ENCODE results near the gene FAM3C. TPM values are rescaled to one million over a fixed set of nuclear protein-coding genes. Genes with fewer than 3 reads are reported as not detected.

Gene FAM3C
- total RNA-seq, 1 experiment from 2014 or later: 28.8 TPM

- DNase-seq: no peak
- H3K36me3 ChIP-seq: peaks cover 17% of the 10 kb centered on the region
- no peak overlapping the region for H3K4me3 ChIP-seq
- H3K27me3 ChIP-seq: no peaks in the 10 kb centered on the region
- no peaks in the 10 kb centered on the region for H3K9me3 ChIP-seq
Measured at GRCh38 chr7:121391686-121392085, 4.4 kb downstream of the FAM3C start.

- DNase-seq: no peak
- no peaks in the 10 kb centered on the region for H3K9me3 ChIP-seq
- no peaks in the 10 kb centered on the region for H3K27me3 ChIP-seq
- peaks cover 17% of the 10 kb centered on the region for H3K36me3 ChIP-seq
- H3K4me3 ChIP-seq: no peak overlapping the region
Measured at GRCh38 chr7:121390617-121391016, 5.5 kb downstream of the FAM3C start.

GRCh38 chr7:121390109-121390508 is 6.0 kb downstream of the FAM3C start:
- Histone ChIP-seq H3K4me3 (no peak overlapping the region), H3K9me3 (no peaks in the 10 kb centered on the region), H3K36me3 (peaks cover 17% of the 10 kb centered on the region), H3K27me3 (no peaks in the 10 kb centered on the region)
- no peak for DNase-seq

- Histone ChIP-seq H3K9me3 (no peaks in the 10 kb centered on the region), H3K4me3 (no peak overlapping the region), H3K27me3 (no peaks in the 10 kb centered on the region), H3K36me3 (peaks cover 16% of the 10 kb centered on the region)
- DNase-seq: no peak
Measured at GRCh38 chr7:121388950-121389349, 7.2 kb downstream of the FAM3C start.

- no peaks in the 10 kb centered on the region for H3K27me3 ChIP-seq
- no peak for DNase-seq
Measured at GRCh38 chr7:121385800-121386179, 10.3 kb downstream of the FAM3C start.

GRCh38 chr7:121385056-121385799 is 10.9 kb downstream of the FAM3C start:
- DNase-seq: no peak
- H3K4me3 ChIP-seq: no peak overlapping the region
- H3K36me3 ChIP-seq: peaks cover 6% of the 10 kb centered on the region; the same call in 1 of the 2 replicates
- no peaks in the 10 kb centered on the region for H3K9me3 ChIP-seq
- H3K27me3 ChIP-seq: no peaks in the 10 kb centered on the region

More at GRCh38 chr7:121385800-121386179, 10.3 kb downstream of the FAM3C start:
- Histone ChIP-seq H3K36me3 (peaks cover 6% of the 10 kb centered on the region; the same call in 1 of the 2 replicates), H3K4me3 (no peak overlapping the region), H3K9me3 (no peaks in the 10 kb centered on the region)

- H3K36me3 ChIP-seq: peaks cover 9% of the 10 kb centered on the region; the same call in 1 of the 2 replicates
- H3K27me3 ChIP-seq: no peaks in the 10 kb centered on the region
- H3K4me3 ChIP-seq: no peak overlapping the region
- DNase-seq: no peak
- no peaks in the 10 kb centered on the region for H3K9me3 ChIP-seq
Measured at GRCh38 chr7:121384265-121384664, 11.8 kb downstream of the FAM3C start.

GRCh38 chr7:121383235-121383910 is 12.7 kb downstream of the FAM3C start:
- H3K9me3 ChIP-seq: no peaks in the 10 kb centered on the region
- H3K4me3 ChIP-seq: no peak overlapping the region
- DNase-seq: no peak
- H3K27me3 ChIP-seq: no peaks in the 10 kb centered on the region
- peaks cover 9% of the 10 kb centered on the region; the same call in 1 of the 2 replicates for H3K36me3 ChIP-seq

- H3K9me3 ChIP-seq: no peaks in the 10 kb centered on the region
- no peak overlapping the region for H3K4me3 ChIP-seq
- H3K27me3 ChIP-seq: no peaks in the 10 kb centered on the region
- DNase-seq: no peak
- H3K36me3 ChIP-seq: peaks cover 12% of the 10 kb centered on the region
Measured at GRCh38 chr7:121382473-121382872, 13.6 kb downstream of the FAM3C start.

GRCh38 chr7:121379930-121380329 is 16.2 kb downstream of the FAM3C start:
- DNase-seq: no peak
- Histone ChIP-seq H3K9me3 (no peaks in the 10 kb centered on the region), H3K36me3 (peaks cover 17% of the 10 kb centered on the region), H3K27me3 (no peaks in the 10 kb centered on the region), H3K4me3 (no peak overlapping the region)

- no peaks in the 10 kb centered on the region for H3K27me3 ChIP-seq
- DNase-seq: no peak
- no peaks in the 10 kb centered on the region for H3K9me3 ChIP-seq
- H3K36me3 ChIP-seq: peaks cover 20% of the 10 kb centered on the region
- H3K4me3 ChIP-seq: no peak overlapping the region
Measured at GRCh38 chr7:121376979-121377378, 19.1 kb downstream of the FAM3C start.

- Histone ChIP-seq H3K4me3 (no peak overlapping the region), H3K36me3 (peaks cover 14% of the 10 kb centered on the region), H3K27me3 (no peaks in the 10 kb centered on the region), H3K9me3 (no peaks in the 10 kb centered on the region)
- no peak for DNase-seq
Measured at GRCh38 chr7:121373177-121373576, 22.9 kb downstream of the FAM3C start.

- no peaks in the 10 kb centered on the region for H3K27me3 ChIP-seq
- DNase-seq: no peak
- H3K36me3 ChIP-seq: peaks cover 11% of the 10 kb centered on the region
- no peak overlapping the region for H3K4me3 ChIP-seq
- H3K9me3 ChIP-seq: no peaks in the 10 kb centered on the region
Measured at GRCh38 chr7:121372376-121373010, 23.6 kb downstream of the FAM3C start.

GRCh38 chr7:121371883-121372282 is 24.2 kb downstream of the FAM3C start:
- H3K36me3 ChIP-seq: peaks cover 8% of the 10 kb centered on the region

GRCh38 chr7:121371367-121371766 is 24.7 kb downstream of the FAM3C start:
- Histone ChIP-seq H3K36me3 (peaks cover 12% of the 10 kb centered on the region), H3K4me3 (no peak overlapping the region), H3K27me3 (no peaks in the 10 kb centered on the region), H3K9me3 (no peaks in the 10 kb centered on the region)
- DNase-seq: no peak

More at GRCh38 chr7:121371883-121372282, 24.2 kb downstream of the FAM3C start:
- Histone ChIP-seq H3K4me3 (no peak overlapping the region), H3K9me3 (no peaks in the 10 kb centered on the region), H3K27me3 (no peaks in the 10 kb centered on the region)
- no peak for DNase-seq

- no peak for DNase-seq
- H3K36me3 ChIP-seq: peaks cover 12% of the 10 kb centered on the region
- no peak overlapping the region for H3K4me3 ChIP-seq
- no peaks in the 10 kb centered on the region for H3K27me3 ChIP-seq
- no peaks in the 10 kb centered on the region for H3K9me3 ChIP-seq
Measured at GRCh38 chr7:121369462-121369861, 26.6 kb downstream of the FAM3C start.

- no peaks in the 10 kb centered on the region for H3K27me3 ChIP-seq
- peaks cover 15% of the 10 kb centered on the region for H3K36me3 ChIP-seq
- no peak for DNase-seq
Measured at GRCh38 chr7:121366852-121367431, 29.2 kb downstream of the FAM3C start.

More at GRCh38 chr7:121366852-121367431, 29.2 kb downstream of the FAM3C start:
- H3K4me3 ChIP-seq: no peak overlapping the region
- H3K9me3 ChIP-seq: no peaks in the 10 kb centered on the region
